Central memory CD8-positive, alpha-beta T cell (primary cell): ENCODE results near the gene LRRC58.

Experiments
- ATAC-seq: fragments of 150-1000 bp; cut with Tn5 transposase; replicated peaks from 2 replicates; pipeline ENCODE4 v1.10.0; 2022; ENCODE audit warnings: mild to moderate bottlenecking, moderate FRiP score, moderate number of reproducible peaks; ENCODE audit not compliant: poor library complexity, severe bottlenecking; ENCODE audit errors: extremely low read depth
- DNase-seq, 2 donors: peaks; one replicate each; pipeline ENCODE4 v3.0.0; 2021; ENCODE audit warnings: low spot score in 2 of 2
- H3K27ac Mint-ChIP-seq: one replicate; pipeline ENCODE4 v1.8.0; 2022; ENCODE audit warnings: low read depth, mild to moderate bottlenecking, moderate library complexity, mixed read lengths
- H3K27me3 Mint-ChIP-seq: one replicate; pipeline ENCODE4 v1.8.0; 2022; ENCODE audit warnings: mixed read lengths
- H3K36me3 Mint-ChIP-seq: one replicate; pipeline ENCODE4 v1.8.0; 2022; ENCODE audit warnings: mild to moderate bottlenecking, moderate library complexity, mixed read lengths; ENCODE audit not compliant: insufficient read depth
- H3K4me1 Mint-ChIP-seq: one replicate; pipeline ENCODE4 v1.8.0; 2022; ENCODE audit warnings: mixed read lengths
- H3K4me3 Mint-ChIP-seq: one replicate; pipeline ENCODE4 v1.8.0; 2022; ENCODE audit warnings: mild to moderate bottlenecking, moderate library complexity, mixed read lengths
- H3K9me3 Mint-ChIP-seq: one replicate; pipeline ENCODE4 v1.8.0; 2022; ENCODE audit warnings: mixed read lengths

The LRRC58 gene

GRCh38 chr3:120286465-120286864, 62.7 kb downstream of the LRRC58 start:
- Mint-ChIP-seq H3K27me3 (peaks cover 84% of the 10 kb centered on the region), H3K4me3 (no peak overlapping the region)
- ATAC-seq, result no peak

DNA sequence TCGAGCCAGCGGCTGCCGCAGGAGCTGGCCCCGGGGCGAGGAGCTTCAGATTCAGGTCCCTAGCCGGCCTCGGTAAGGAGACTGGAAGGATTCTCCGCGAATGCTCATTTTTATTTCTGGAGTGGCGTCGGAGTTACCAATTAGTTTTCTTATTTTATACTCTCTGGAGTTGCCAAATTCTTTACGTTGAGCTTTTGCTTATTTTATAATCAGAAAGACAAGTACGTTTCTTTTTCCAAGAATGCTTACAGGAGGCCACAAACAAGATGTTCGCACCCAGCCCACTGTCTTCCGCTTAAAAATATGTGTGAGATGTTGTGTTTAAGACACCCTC, 63.7 kb downstream of the LRRC58 start:
- Mint-ChIP-seq H3K27me3 (peaks cover 84% of the 10 kb centered on the region), H3K4me3 (no peak overlapping the region), H3K4me1 (no peaks in the 10 kb centered on the region), H3K36me3 (no peaks in the 10 kb centered on the region), H3K27ac (no peak overlapping the region), H3K9me3 (no peaks in the 10 kb centered on the region)
- DNase-seq (no peak), ATAC-seq (no peak)

More at GRCh38 chr3:120286465-120286864, 62.7 kb downstream of the LRRC58 start:
- no peak for DNase-seq
- H3K9me3 Mint-ChIP-seq, result no peaks in the 10 kb centered on the region
- H3K27ac Mint-ChIP-seq, result no peak overlapping the region
- H3K36me3 Mint-ChIP-seq, result no peaks in the 10 kb centered on the region
- H3K4me1 Mint-ChIP-seq, result no peaks in the 10 kb centered on the region

GRCh38 chr3:120284747-120285507, 64.2 kb downstream of the LRRC58 start, which contains the start of gene GPR156:
Gene GPR156, minus strand, starts transcription at chr3:120285222. Its CDS starts 41,124 bp downstream, at chr3:120244098.
- peaks cover 87% of the 10 kb centered on the region for H3K27me3 Mint-ChIP-seq
- DNase-seq, result no peak

DNA sequence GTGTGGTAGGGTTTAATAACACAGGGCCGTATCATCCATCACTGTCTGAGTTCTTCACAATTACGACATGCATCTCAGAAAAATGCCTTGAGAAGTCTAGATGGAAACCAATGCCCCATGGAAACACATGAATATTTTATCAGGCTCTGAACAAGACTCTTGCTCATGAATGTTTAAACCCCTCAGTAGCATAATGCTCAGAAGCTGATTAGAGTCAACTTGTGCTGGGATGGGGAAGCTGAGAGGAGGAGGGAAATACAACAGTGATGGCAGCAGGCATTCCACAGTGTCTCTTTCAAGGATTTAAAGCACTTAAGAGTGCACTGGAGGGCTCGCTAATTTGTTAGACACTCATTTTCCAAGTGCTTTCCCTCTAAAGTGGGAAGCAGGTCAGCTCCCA, 67.9 kb downstream of the LRRC58 start:
- peaks cover 80% of the 10 kb centered on the region for H3K27me3 Mint-ChIP-seq
- no peaks in the 10 kb centered on the region for H3K36me3 Mint-ChIP-seq
- no peaks in the 10 kb centered on the region for H3K4me1 Mint-ChIP-seq
- no peak overlapping the region for H3K4me3 Mint-ChIP-seq
- H3K27ac Mint-ChIP-seq, result no peak overlapping the region
- H3K9me3 Mint-ChIP-seq, result no peaks in the 10 kb centered on the region
- no peak for DNase-seq
- no peak for ATAC-seq

More at GRCh38 chr3:120284747-120285507, 64.2 kb downstream of the LRRC58 start, which contains the start of gene GPR156:
- no peak for ATAC-seq
- no peaks in the 10 kb centered on the region for H3K4me1 Mint-ChIP-seq
- H3K9me3 Mint-ChIP-seq, result no peaks in the 10 kb centered on the region
- no peak within 1 kb of the TSS for H3K27ac Mint-ChIP-seq
- no peaks in the 10 kb centered on the region for H3K36me3 Mint-ChIP-seq
- no peak within 1 kb of the TSS for H3K4me3 Mint-ChIP-seq

DNA sequence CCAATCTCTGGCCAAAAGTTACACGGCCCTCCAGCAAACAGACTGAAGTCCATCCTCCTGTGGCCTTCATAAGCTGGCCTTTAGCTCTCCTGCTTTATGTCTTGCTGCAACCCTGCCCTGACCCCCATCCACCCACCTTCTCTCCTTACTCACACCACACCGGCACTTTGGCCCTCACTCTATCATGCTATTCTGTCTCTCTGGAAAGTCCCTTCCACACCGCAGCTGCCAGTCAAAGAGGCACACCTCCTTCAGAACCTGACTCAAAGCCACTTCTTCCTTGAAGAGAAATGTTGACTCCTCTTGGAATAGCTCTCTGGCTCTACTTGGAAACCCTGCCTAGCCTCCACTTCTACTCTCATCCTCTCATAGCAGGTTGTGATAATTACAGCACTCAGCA, 68.6 kb downstream of the LRRC58 start:
- H3K36me3 Mint-ChIP-seq, result no peaks in the 10 kb centered on the region
- no peaks in the 10 kb centered on the region for H3K4me1 Mint-ChIP-seq
- H3K27me3 Mint-ChIP-seq, result peaks cover 80% of the 10 kb centered on the region
- no peak for ATAC-seq
- H3K9me3 Mint-ChIP-seq, result no peaks in the 10 kb centered on the region
- H3K27ac Mint-ChIP-seq, result no peak overlapping the region
- DNase-seq, result no peak
- H3K4me3 Mint-ChIP-seq, result no peak overlapping the region

GRCh38 chr3:120280026-120280425, 69.1 kb downstream of the LRRC58 start:
- ATAC-seq, result no peak
- peaks cover 81% of the 10 kb centered on the region for H3K27me3 Mint-ChIP-seq
- H3K27ac Mint-ChIP-seq, result no peak overlapping the region
- DNase-seq, result no peak
- no peaks in the 10 kb centered on the region for H3K9me3 Mint-ChIP-seq
- no peaks in the 10 kb centered on the region for H3K4me1 Mint-ChIP-seq
- H3K36me3 Mint-ChIP-seq, result no peaks in the 10 kb centered on the region
- no peak overlapping the region for H3K4me3 Mint-ChIP-seq

- H3K36me3 Mint-ChIP-seq, result no peaks in the 10 kb centered on the region
- no peak overlapping the region for H3K27ac Mint-ChIP-seq
- H3K4me3 Mint-ChIP-seq, result no peak overlapping the region
- peaks cover 59% of the 10 kb centered on the region for H3K27me3 Mint-ChIP-seq
- no peaks in the 10 kb centered on the region for H3K9me3 Mint-ChIP-seq
- no peak for DNase-seq
- no peaks in the 10 kb centered on the region for H3K4me1 Mint-ChIP-seq
- no peak for ATAC-seq
Measured at GRCh38 chr3:120276767-120277166, 72.4 kb downstream of the LRRC58 start.

- no peaks in the 10 kb centered on the region for H3K36me3 Mint-ChIP-seq
- H3K4me1 Mint-ChIP-seq, result no peaks in the 10 kb centered on the region
- peaks cover 48% of the 10 kb centered on the region for H3K27me3 Mint-ChIP-seq
- DNase-seq (no peak), ATAC-seq (no peak)
- no peaks in the 10 kb centered on the region for H3K9me3 Mint-ChIP-seq
- H3K4me3 Mint-ChIP-seq, result no peak overlapping the region
- no peak overlapping the region for H3K27ac Mint-ChIP-seq
Measured at GRCh38 chr3:120275618-120276017, 73.5 kb downstream of the LRRC58 start.

DNA sequence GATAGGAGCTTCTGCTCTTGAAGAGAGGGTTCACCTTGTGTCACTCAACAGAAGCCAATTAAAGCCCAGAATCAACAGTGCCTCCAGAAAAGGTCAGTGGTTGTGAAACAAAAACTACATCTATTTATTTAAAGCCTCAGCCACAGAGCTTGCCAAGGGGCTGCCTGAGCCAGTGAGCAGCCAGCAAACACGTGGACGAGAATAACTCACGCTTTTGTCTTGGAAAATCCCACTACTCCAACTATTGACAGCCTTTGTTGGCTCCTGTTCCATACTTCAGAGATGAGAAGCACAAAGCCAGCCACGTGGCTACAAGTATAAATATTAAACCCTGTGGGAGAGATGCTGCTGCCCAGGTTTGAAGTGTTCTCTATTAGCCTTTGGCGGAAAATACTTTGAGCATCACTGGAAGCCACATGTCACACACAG, 74.4 kb downstream of the LRRC58 start:
- no peak overlapping the region for H3K27ac Mint-ChIP-seq
- ATAC-seq (no peak), DNase-seq (no peak)
- peaks cover 44% of the 10 kb centered on the region for H3K27me3 Mint-ChIP-seq
- H3K4me3 Mint-ChIP-seq, result no peak overlapping the region
- H3K4me1 Mint-ChIP-seq, result no peaks in the 10 kb centered on the region
- no peaks in the 10 kb centered on the region for H3K9me3 Mint-ChIP-seq
- no peaks in the 10 kb centered on the region for H3K36me3 Mint-ChIP-seq
